IPS-20b (cell line): ENCODE measurements around the gene SORCS1.

ENCODE experiments used
- H3K27ac ChIP-seq: one replicate; pipeline ENCODE4 v1.5.1; 2013; ENCODE audit warnings: low read length
- H3K27me3 ChIP-seq: 2 replicates; pipeline ENCODE4 v1.6.1; 2013; ENCODE audit warnings: mild to moderate bottlenecking, low read length, inconsistent platforms; ENCODE audit not compliant: insufficient read depth
- H3K36me3 ChIP-seq: 2 replicates; pipeline ENCODE4 v1.6.1; 2013; ENCODE audit warnings: low read depth, mild to moderate bottlenecking, inconsistent platforms, low read length, moderate library complexity; ENCODE audit not compliant: insufficient read depth
- H3K4me1 ChIP-seq: 2 replicates; pipeline ENCODE4 v1.6.1; 2013; ENCODE audit warnings: mild to moderate bottlenecking, control low read depth, inconsistent platforms, low read length, moderate library complexity; ENCODE audit not compliant: insufficient read depth
- H3K4me3 ChIP-seq: 2 replicates; pipeline ENCODE4 v1.5.1; 2013; ENCODE audit warnings: mild to moderate bottlenecking, low read length, inconsistent platforms
- H3K9ac ChIP-seq: 2 replicates; pipeline ENCODE4 v1.6.1; 2013; ENCODE audit warnings: low read depth, mild to moderate bottlenecking, inconsistent platforms, low read length, moderate library complexity
- H3K9me3 ChIP-seq: 2 replicates; pipeline ENCODE4 v1.6.1; 2013; ENCODE audit warnings: mild to moderate bottlenecking, low read depth, low read length, inconsistent platforms; ENCODE audit not compliant: insufficient read depth

SORCS1 gene

GRCh38 chr10:106559442-106559841, 605.1 kb downstream of the SORCS1 start:
- Histone ChIP-seq H3K9me3 (no peaks in the 10 kb centered on the region), H3K27me3 (no peaks in the 10 kb centered on the region), H3K36me3 (no peaks in the 10 kb centered on the region), H3K4me3 (no peak overlapping the region), H3K27ac (no peak overlapping the region), H3K9ac (no peak overlapping the region), H3K4me1 (peaks cover 3% of the 10 kb centered on the region; the same call in 1 of the 2 replicates)

GRCh38 chr10:106557951-106558733, 606.4 kb downstream of the SORCS1 start:
- no peaks in the 10 kb centered on the region for H3K9me3 ChIP-seq
- no peak overlapping the region for H3K4me3 ChIP-seq
- H3K27ac ChIP-seq, result no peak overlapping the region
- no peak overlapping the region for H3K9ac ChIP-seq
- H3K36me3 ChIP-seq, result no peaks in the 10 kb centered on the region
- no peaks in the 10 kb centered on the region for H3K27me3 ChIP-seq
- no peaks in the 10 kb centered on the region; the same call in 1 of the 2 replicates for H3K4me1 ChIP-seq

GRCh38 chr10:106557053-106557452, 607.5 kb downstream of the SORCS1 start:
- Histone ChIP-seq H3K4me1 (no peaks in the 10 kb centered on the region), H3K4me3 (no peak overlapping the region), H3K27me3 (no peaks in the 10 kb centered on the region), H3K36me3 (no peaks in the 10 kb centered on the region), H3K9me3 (no peaks in the 10 kb centered on the region), H3K27ac (no peak overlapping the region), H3K9ac (no peak overlapping the region)

- Histone ChIP-seq H3K9me3 (no peaks in the 10 kb centered on the region), H3K36me3 (no peaks in the 10 kb centered on the region), H3K27ac (no peak overlapping the region), H3K4me3 (no peak overlapping the region), H3K9ac (no peak overlapping the region), H3K27me3 (no peaks in the 10 kb centered on the region), H3K4me1 (no peaks in the 10 kb centered on the region)
Observed at GRCh38 chr10:106555599-106555998, 608.9 kb downstream of the SORCS1 start.

- Histone ChIP-seq H3K4me1 (no peaks in the 10 kb centered on the region), H3K9me3 (no peaks in the 10 kb centered on the region), H3K4me3 (no peak overlapping the region), H3K9ac (no peak overlapping the region), H3K27ac (no peak overlapping the region), H3K36me3 (no peaks in the 10 kb centered on the region), H3K27me3 (no peaks in the 10 kb centered on the region)
Observed at GRCh38 chr10:106551501-106552062, 612.9 kb downstream of the SORCS1 start.

GRCh38 chr10:106548832-106549231, 615.7 kb downstream of the SORCS1 start:
- H3K27ac ChIP-seq, result no peak overlapping the region
- no peak overlapping the region for H3K4me3 ChIP-seq
- H3K36me3 ChIP-seq, result no peaks in the 10 kb centered on the region
- no peaks in the 10 kb centered on the region for H3K4me1 ChIP-seq
- no peaks in the 10 kb centered on the region for H3K27me3 ChIP-seq
- no peak overlapping the region for H3K9ac ChIP-seq
- H3K9me3 ChIP-seq, result no peaks in the 10 kb centered on the region

GRCh38 chr10:106547047-106547635, 617.4 kb downstream of the SORCS1 start:
- H3K9me3 ChIP-seq, result no peaks in the 10 kb centered on the region
- no peak overlapping the region for H3K4me3 ChIP-seq
- H3K4me1 ChIP-seq, result no peaks in the 10 kb centered on the region
- H3K27ac ChIP-seq, result no peak overlapping the region
- H3K36me3 ChIP-seq, result no peaks in the 10 kb centered on the region
- H3K9ac ChIP-seq, result no peak overlapping the region
- H3K27me3 ChIP-seq, result no peaks in the 10 kb centered on the region

GRCh38 chr10:106542461-106542860, 622.0 kb downstream of the SORCS1 start:
- Histone ChIP-seq H3K27ac (no peak overlapping the region), H3K27me3 (peaks cover 29% of the 10 kb centered on the region), H3K4me1 (no peaks in the 10 kb centered on the region), H3K9me3 (no peaks in the 10 kb centered on the region), H3K36me3 (no peaks in the 10 kb centered on the region), H3K4me3 (no peak overlapping the region), H3K9ac (no peak overlapping the region)

GRCh38 chr10:106540645-106541044, 623.9 kb downstream of the SORCS1 start:
- Histone ChIP-seq H3K4me1 (no peaks in the 10 kb centered on the region), H3K36me3 (no peaks in the 10 kb centered on the region), H3K27ac (no peak overlapping the region), H3K9ac (no peak overlapping the region), H3K9me3 (no peaks in the 10 kb centered on the region; the same call in 1 of the 2 replicates), H3K27me3 (peaks cover 47% of the 10 kb centered on the region), H3K4me3 (no peak overlapping the region)

- no peak overlapping the region for H3K9ac ChIP-seq
- H3K36me3 ChIP-seq, result no peaks in the 10 kb centered on the region
- no peak overlapping the region for H3K27ac ChIP-seq
- H3K4me3 ChIP-seq, result no peak overlapping the region
- peaks cover 75% of the 10 kb centered on the region for H3K27me3 ChIP-seq
- no peaks in the 10 kb centered on the region for H3K4me1 ChIP-seq
- H3K9me3 ChIP-seq, result no peaks in the 10 kb centered on the region; the same call in 1 of the 2 replicates
Observed at GRCh38 chr10:106537866-106538265, 626.6 kb downstream of the SORCS1 start.

GRCh38 chr10:106535304-106535953, 629.1 kb downstream of the SORCS1 start:
- Histone ChIP-seq H3K27ac (no peak overlapping the region), H3K36me3 (no peaks in the 10 kb centered on the region), H3K9me3 (no peaks in the 10 kb centered on the region; the same call in 1 of the 2 replicates), H3K9ac (no peak overlapping the region), H3K27me3 (peaks cover 94% of the 10 kb centered on the region), H3K4me3 (no peak overlapping the region), H3K4me1 (no peaks in the 10 kb centered on the region)
